Neural cell (in vitro differentiated cells): ENCODE measurements around the gene C10orf143. TPM values are rescaled to one million over a fixed set of nuclear protein-coding genes. Genes with fewer than 3 reads are reported as not detected.
"Not testable (repeated sequence)": the region's sequence is repeated elsewhere in the genome, so short reads cannot be mapped to it uniquely, and the experiment has no call there.

ENCODE experiments used
- H2AFZ ChIP-seq: fragments of 200-600, 300-800 bp; sonication (generic), shearing (Covaris generic); 2 replicates; pipeline ENCODE4 v1.6.0; 2014; ENCODE audit warnings: low read depth, mild to moderate bottlenecking, antibody characterized with exemption, low read length, moderate library complexity
- H3F3A ChIP-seq: fragments of 200-600 bp; shearing (Covaris generic); 2 replicates; pipeline ENCODE4 v1.6.1; 2016; ENCODE audit warnings: mild to moderate bottlenecking, moderate library complexity, mixed read lengths, antibody characterized with exemption, low read length; ENCODE audit not compliant: insufficient read depth, poor library complexity, severe bottlenecking
- H3K27ac ChIP-seq: fragments of 200-600, 300-800 bp; sonication (generic), shearing (Covaris generic); 2 replicates; pipeline ENCODE4 v1.5.1; 2014; ENCODE audit warnings: mild to moderate bottlenecking, low read length, moderate library complexity
- H3K27me3 ChIP-seq: fragments of 300-800, 200-600 bp; sonication (generic), shearing (Covaris generic); 2 replicates; pipeline ENCODE4 v1.6.0; 2014; ENCODE audit warnings: mild to moderate bottlenecking, low read depth, low read length, moderate library complexity; ENCODE audit not compliant: insufficient read depth
- H3K36me3 ChIP-seq: fragments of 300-800, 200-600 bp; sonication (generic), shearing (Covaris generic); 2 replicates; pipeline ENCODE4 v1.5.1; 2014; ENCODE audit warnings: mild to moderate bottlenecking, antibody characterized with exemption, low read length, moderate library complexity; ENCODE audit not compliant: insufficient read depth
- H3K4me2 ChIP-seq: fragments of 300-800, 200-600 bp; sonication (generic), shearing (Covaris generic); 2 replicates; pipeline ENCODE4 v1.6.0; 2014; ENCODE audit warnings: mild to moderate bottlenecking, low read length
- H3K4me3 ChIP-seq: fragments of 300-800, 200-600 bp; sonication (generic), shearing (Covaris generic); 2 replicates; pipeline ENCODE4 v1.5.1; 2014; ENCODE audit warnings: mild to moderate bottlenecking, low read length, moderate library complexity
- H3K79me2 ChIP-seq: fragments of 200-600 bp; shearing (Covaris generic); replicated peaks from 2 replicates; pipeline ENCODE4 v1.6.0; 2014; ENCODE audit warnings: mild to moderate bottlenecking, low read length, moderate library complexity; ENCODE audit not compliant: insufficient read depth
- H3K9ac ChIP-seq: fragments of 300-800, 200-600 bp; sonication (generic), shearing (Covaris generic); 2 replicates; pipeline ENCODE4 v1.6.1; 2016; ENCODE audit warnings: mild to moderate bottlenecking, low read length, mixed read lengths
- H3K9me2 ChIP-seq: fragments of 200-600 bp; shearing (Covaris generic); 2 replicates; pipeline ENCODE4 v1.6.1; 2016; ENCODE audit warnings: mild to moderate bottlenecking, low read length, mixed read lengths; ENCODE audit not compliant: insufficient read depth
- H3K9me3 ChIP-seq: fragments of 200-600, 300-800 bp; sonication (generic), shearing (Covaris generic); 2 replicates; pipeline ENCODE4 v1.6.1; 2016; ENCODE audit warnings: mild to moderate bottlenecking, mixed run types, low read length, moderate library complexity, mixed read lengths
- H4K20me1 ChIP-seq: fragments of 200-600 bp; shearing (Covaris generic); 2 replicates; pipeline ENCODE4 v1.6.1; 2016; ENCODE audit warnings: mild to moderate bottlenecking, mixed run types; ENCODE audit not compliant: insufficient read depth
- EP300 ChIP-seq: fragments of 450-650 bp; conservative IDR thresholded peaks from 2 replicates; pipeline ENCODE4 v1.6.1; 2014; ENCODE audit warnings: antibody characterized with exemption, mild to moderate bottlenecking, moderate library complexity; ENCODE audit not compliant: poor library complexity, severe bottlenecking
- EZH2 ChIP-seq: fragments of 200-600, 300-800 bp; shearing (Covaris generic), sonication (generic); IDR thresholded peaks from 2 replicates; pipeline ENCODE4 v1.6.1; 2014; ENCODE audit warnings: antibody characterized with exemption, low read length, borderline replicate concordance, mild to moderate bottlenecking; ENCODE audit not compliant: insufficient read depth, poor library complexity, severe bottlenecking
- MXI1 ChIP-seq: fragments of 450-650 bp; conservative IDR thresholded peaks from 2 replicates; pipeline ENCODE4 v1.6.1; 2014; ENCODE audit warnings: antibody characterized with exemption, mild to moderate bottlenecking; ENCODE audit not compliant: poor library complexity, severe bottlenecking
- POLR2AphosphoS5 ChIP-seq: IDR thresholded peaks from 2 replicates; pipeline ENCODE4 v1.6.1; 2012
- RAD21 ChIP-seq: fragments of 450-650 bp; conservative IDR thresholded peaks from 2 replicates; pipeline ENCODE4 v1.6.1; 2014; ENCODE audit warnings: antibody characterized with exemption, mild to moderate bottlenecking, moderate library complexity
- SMC3 ChIP-seq: fragments of 450-650 bp; conservative IDR thresholded peaks from 2 replicates; pipeline ENCODE4 v1.6.1; 2014; ENCODE audit warnings: antibody characterized with exemption, mild to moderate bottlenecking, moderate library complexity; ENCODE audit not compliant: poor library complexity
- TAF1 ChIP-seq: IDR thresholded peaks from 2 replicates; pipeline ENCODE4 v1.6.1; 2012; ENCODE audit warnings: low read depth
- polyA plus RNA-seq: library from polyadenylated mRNA; depleted of rRNA; stranded (reverse); fragments of >200 nt; gene quantifications from 2 replicates; pipeline ENCODE4 v1.2.3, GENCODE V29; 2014
- TF ChIP-seq, protein P1 (sequence below): fragments of 450-650 bp; IDR thresholded peaks from 2 replicates; pipeline ENCODE4 v1.5.1; 2014; ENCODE audit warnings: antibody characterized with exemption, mild to moderate bottlenecking, moderate library complexity; ENCODE audit not compliant: poor library complexity, severe bottlenecking
- TF ChIP-seq, protein P2 (sequence below): IDR thresholded peaks from 2 replicates; pipeline ENCODE4 v1.6.1; 2012; ENCODE audit warnings: borderline replicate concordance

Gene C10orf143
- polyA plus RNA-seq, 1 donor from 2014 or later = 1.4 TPM

DNA sequence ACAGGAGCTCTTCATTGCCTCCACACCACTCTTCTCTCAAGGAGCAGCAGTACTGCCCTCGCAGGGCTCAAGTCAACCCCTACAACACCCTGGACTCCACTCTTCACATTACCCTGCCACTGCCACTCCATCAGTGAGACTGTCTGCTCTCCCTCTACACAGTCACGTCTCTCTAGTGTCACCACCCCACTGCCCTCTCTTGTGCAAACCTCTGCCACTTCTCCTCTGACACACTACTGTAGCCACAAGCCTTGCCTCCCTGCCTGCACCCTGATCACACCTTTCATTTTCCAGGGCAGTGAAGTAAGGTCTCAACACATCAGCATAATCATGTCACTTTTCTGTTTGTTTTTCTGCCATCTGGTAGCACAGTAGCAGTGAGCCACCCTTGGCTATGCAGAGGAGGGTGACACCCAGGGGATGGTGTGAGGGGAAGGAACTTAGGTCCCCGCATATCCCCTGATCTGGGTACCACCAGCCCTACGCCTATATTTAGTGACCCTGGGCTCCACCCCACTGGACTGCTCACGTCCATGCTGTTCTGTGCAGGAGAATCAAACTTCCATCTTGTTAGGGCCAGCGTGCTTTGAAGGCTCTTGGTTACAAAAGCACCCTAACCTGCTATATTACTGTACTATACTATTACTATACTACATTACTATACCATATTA lies 1.6 kb downstream of the C10orf143 start:
- H3K36me3 ChIP-seq = no peaks in the 10 kb centered on the region
- H3F3A ChIP-seq = no peaks in the 10 kb centered on the region
- no peaks in the 10 kb centered on the region for H3K27me3 ChIP-seq
- H3K9me3 ChIP-seq = no peaks in the 10 kb centered on the region
- no peaks in the 10 kb centered on the region for H3K9me2 ChIP-seq
- peak overlapping the region; percentile 79 for H3K4me3 ChIP-seq
- H3K27ac ChIP-seq = peak overlapping the region; percentile 27
- peak overlapping the region; percentile 86 for H3K4me2 ChIP-seq
- H3K9ac ChIP-seq = peak overlapping the region; percentile 47
- H4K20me1 ChIP-seq = no peaks in the 10 kb centered on the region
- TF ChIP-seq, protein P1, sequence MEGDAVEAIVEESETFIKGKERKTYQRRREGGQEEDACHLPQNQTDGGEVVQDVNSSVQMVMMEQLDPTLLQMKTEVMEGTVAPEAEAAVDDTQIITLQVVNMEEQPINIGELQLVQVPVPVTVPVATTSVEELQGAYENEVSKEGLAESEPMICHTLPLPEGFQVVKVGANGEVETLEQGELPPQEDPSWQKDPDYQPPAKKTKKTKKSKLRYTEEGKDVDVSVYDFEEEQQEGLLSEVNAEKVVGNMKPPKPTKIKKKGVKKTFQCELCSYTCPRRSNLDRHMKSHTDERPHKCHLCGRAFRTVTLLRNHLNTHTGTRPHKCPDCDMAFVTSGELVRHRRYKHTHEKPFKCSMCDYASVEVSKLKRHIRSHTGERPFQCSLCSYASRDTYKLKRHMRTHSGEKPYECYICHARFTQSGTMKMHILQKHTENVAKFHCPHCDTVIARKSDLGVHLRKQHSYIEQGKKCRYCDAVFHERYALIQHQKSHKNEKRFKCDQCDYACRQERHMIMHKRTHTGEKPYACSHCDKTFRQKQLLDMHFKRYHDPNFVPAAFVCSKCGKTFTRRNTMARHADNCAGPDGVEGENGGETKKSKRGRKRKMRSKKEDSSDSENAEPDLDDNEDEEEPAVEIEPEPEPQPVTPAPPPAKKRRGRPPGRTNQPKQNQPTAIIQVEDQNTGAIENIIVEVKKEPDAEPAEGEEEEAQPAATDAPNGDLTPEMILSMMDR = no peak
- TF ChIP-seq POLR2AphosphoS5 (no peak), EZH2 (no peak), MXI1 (no peak), SMC3 (no peak)
- no peaks in the 10 kb centered on the region for H3K79me2 ChIP-seq
- no peak overlapping the region for H2AFZ ChIP-seq

DNA sequence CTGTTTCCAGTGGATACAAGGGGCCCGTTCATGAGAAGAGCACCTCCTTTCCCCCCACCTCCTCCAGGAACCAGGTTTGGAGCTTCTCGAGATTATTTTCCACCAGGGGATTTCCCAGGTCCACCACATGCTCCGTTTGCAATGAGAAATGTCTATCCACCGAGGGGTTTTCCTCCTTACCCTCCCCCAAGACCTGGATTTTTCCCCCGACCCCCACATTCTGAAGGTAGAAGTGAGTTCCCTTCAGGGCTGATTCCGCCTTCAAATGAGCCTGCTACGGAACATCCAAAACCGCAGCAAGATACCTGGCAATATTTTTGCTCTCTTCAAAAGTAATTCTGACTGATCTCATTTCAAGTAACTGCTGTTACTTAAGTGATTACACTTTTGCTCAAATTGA lies 2.5 kb downstream of the C10orf143 start:
- H3K9me2 ChIP-seq, H3K27me3 ChIP-seq, H2AFZ ChIP-seq, H3K4me2 ChIP-seq, H3F3A ChIP-seq, H3K36me3 ChIP-seq, H3K4me3 ChIP-seq, H3K9me3 ChIP-seq, H3K79me2 ChIP-seq, H4K20me1 ChIP-seq, H3K9ac ChIP-seq, H3K27ac ChIP-seq: not testable (repeated sequence)

DNA sequence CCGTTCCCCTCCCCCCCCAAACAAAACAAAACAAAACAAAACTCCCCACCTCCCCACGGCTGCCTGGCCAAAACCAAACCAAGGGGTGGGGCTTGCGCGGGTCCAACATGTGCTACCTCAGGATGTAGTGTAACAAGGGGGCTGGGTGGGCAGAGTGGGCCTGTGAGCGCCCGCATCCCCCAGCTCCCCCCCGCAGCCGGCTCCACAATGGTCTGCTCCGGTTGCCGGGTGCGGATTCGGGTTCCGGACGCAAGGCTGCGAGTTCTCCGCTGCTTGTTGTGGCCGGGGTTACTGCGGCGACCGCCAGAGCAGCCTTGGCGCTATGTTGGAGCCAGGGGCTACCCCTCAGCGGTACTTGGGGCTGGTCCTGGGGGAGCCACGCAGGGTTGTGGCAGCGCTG lies 4.9 kb downstream of the C10orf143 start:
- TF ChIP-seq, protein P2, sequence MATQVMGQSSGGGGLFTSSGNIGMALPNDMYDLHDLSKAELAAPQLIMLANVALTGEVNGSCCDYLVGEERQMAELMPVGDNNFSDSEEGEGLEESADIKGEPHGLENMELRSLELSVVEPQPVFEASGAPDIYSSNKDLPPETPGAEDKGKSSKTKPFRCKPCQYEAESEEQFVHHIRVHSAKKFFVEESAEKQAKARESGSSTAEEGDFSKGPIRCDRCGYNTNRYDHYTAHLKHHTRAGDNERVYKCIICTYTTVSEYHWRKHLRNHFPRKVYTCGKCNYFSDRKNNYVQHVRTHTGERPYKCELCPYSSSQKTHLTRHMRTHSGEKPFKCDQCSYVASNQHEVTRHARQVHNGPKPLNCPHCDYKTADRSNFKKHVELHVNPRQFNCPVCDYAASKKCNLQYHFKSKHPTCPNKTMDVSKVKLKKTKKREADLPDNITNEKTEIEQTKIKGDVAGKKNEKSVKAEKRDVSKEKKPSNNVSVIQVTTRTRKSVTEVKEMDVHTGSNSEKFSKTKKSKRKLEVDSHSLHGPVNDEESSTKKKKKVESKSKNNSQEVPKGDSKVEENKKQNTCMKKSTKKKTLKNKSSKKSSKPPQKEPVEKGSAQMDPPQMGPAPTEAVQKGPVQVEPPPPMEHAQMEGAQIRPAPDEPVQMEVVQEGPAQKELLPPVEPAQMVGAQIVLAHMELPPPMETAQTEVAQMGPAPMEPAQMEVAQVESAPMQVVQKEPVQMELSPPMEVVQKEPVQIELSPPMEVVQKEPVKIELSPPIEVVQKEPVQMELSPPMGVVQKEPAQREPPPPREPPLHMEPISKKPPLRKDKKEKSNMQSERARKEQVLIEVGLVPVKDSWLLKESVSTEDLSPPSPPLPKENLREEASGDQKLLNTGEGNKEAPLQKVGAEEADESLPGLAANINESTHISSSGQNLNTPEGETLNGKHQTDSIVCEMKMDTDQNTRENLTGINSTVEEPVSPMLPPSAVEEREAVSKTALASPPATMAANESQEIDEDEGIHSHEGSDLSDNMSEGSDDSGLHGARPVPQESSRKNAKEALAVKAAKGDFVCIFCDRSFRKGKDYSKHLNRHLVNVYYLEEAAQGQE = no peak
- TF ChIP-seq RAD21 (no peak), EP300 (no peak), TAF1 (no peak), POLR2AphosphoS5 (no peak), EZH2 (no peak), MXI1 (no peak), SMC3 (no peak)
- TF ChIP-seq, protein P1 = no peak
- Histone ChIP-seq H3K27me3 (no peaks in the 10 kb centered on the region), H4K20me1 (no peaks in the 10 kb centered on the region), H3K4me2 (no peak overlapping the region), H3K9me3 (no peaks in the 10 kb centered on the region), H3F3A (no peaks in the 10 kb centered on the region), H3K36me3 (no peaks in the 10 kb centered on the region), H3K27ac (no peak overlapping the region), H2AFZ (no peak overlapping the region), H3K79me2 (no peaks in the 10 kb centered on the region), H3K9me2 (no peaks in the 10 kb centered on the region), H3K9ac (no peak overlapping the region), H3K4me3 (no peak overlapping the region)
